ENCODE measurements around the gene MIER2.

MIER2 gene

GRCh38 chr19:378706-379105 lies 34.1 kb upstream of the MIER2 start:
- H3K9me3 ChIP-seq (ENCODE audit: severe bottlenecking): peaks cover 3% of the 10 kb centered on the region
- TF ChIP-seq CTCF (IDR thresholded peaks at IDR 0.05; ENCODE audit: low read depth, low read length): no peak
- no peak for DNase-seq
- H3K27ac ChIP-seq: no peak overlapping the region
- H3K36me3 ChIP-seq: no peaks in the 10 kb centered on the region
- H3K27me3 ChIP-seq (ENCODE audit: insufficient read depth, low read depth, severe bottlenecking): no peaks in the 10 kb centered on the region
- no peak overlapping the region for H3K4me3 ChIP-seq (ENCODE audit: low read depth, low read length)

- TF ChIP-seq CTCF (IDR thresholded peaks at IDR 0.05; ENCODE audit: low read depth, low read length): no peak
- H3K9me3 ChIP-seq (ENCODE audit: severe bottlenecking): peaks cover 3% of the 10 kb centered on the region
- H3K4me3 ChIP-seq (ENCODE audit: low read depth, low read length): no peak overlapping the region
- H3K36me3 ChIP-seq: no peaks in the 10 kb centered on the region
- no peak for DNase-seq
- H3K27me3 ChIP-seq (ENCODE audit: insufficient read depth, low read depth, severe bottlenecking): no peaks in the 10 kb centered on the region
- H3K27ac ChIP-seq: no peak overlapping the region
Observed at GRCh38 chr19:377801-378581, 33.4 kb upstream of the MIER2 start.

- TF ChIP-seq CTCF (IDR thresholded peaks at IDR 0.05; ENCODE audit: low read depth, low read length): no peak
- H3K27me3 ChIP-seq (ENCODE audit: insufficient read depth, low read depth, severe bottlenecking): no peaks in the 10 kb centered on the region
Observed at GRCh38 chr19:376111-376470, 31.5 kb upstream of the MIER2 start.

GRCh38 chr19:375395-376110 lies 31.0 kb upstream of the MIER2 start:
- H3K4me3 ChIP-seq (ENCODE audit: low read depth, low read length): no peak overlapping the region
- no peak for TF ChIP-seq CTCF (IDR thresholded peaks at IDR 0.05; ENCODE audit: low read depth, low read length)
- DNase-seq: no peak
- no peaks in the 10 kb centered on the region for H3K27me3 ChIP-seq (ENCODE audit: insufficient read depth, low read depth, severe bottlenecking)
- H3K36me3 ChIP-seq: no peaks in the 10 kb centered on the region
- no peak overlapping the region for H3K27ac ChIP-seq
- H3K9me3 ChIP-seq (ENCODE audit: severe bottlenecking): no peaks in the 10 kb centered on the region

More at GRCh38 chr19:376111-376470, 31.5 kb upstream of the MIER2 start:
- no peak for DNase-seq
- H3K4me3 ChIP-seq (ENCODE audit: low read depth, low read length): no peak overlapping the region
- no peaks in the 10 kb centered on the region for H3K9me3 ChIP-seq (ENCODE audit: severe bottlenecking)
- H3K36me3 ChIP-seq: no peaks in the 10 kb centered on the region
- no peak overlapping the region for H3K27ac ChIP-seq

- H3K36me3 ChIP-seq: no peaks in the 10 kb centered on the region
- no peak for TF ChIP-seq CTCF (IDR thresholded peaks at IDR 0.05; ENCODE audit: low read depth, low read length)
- H3K27ac ChIP-seq: no peak overlapping the region
- DNase-seq: no peak
- no peak overlapping the region for H3K4me3 ChIP-seq (ENCODE audit: low read depth, low read length)
- no peaks in the 10 kb centered on the region for H3K9me3 ChIP-seq (ENCODE audit: severe bottlenecking)
- H3K27me3 ChIP-seq (ENCODE audit: insufficient read depth, low read depth, severe bottlenecking): no peaks in the 10 kb centered on the region
Observed at GRCh38 chr19:374886-375235, 30.3 kb upstream of the MIER2 start.

Measured in WERI-Rb-1 (cell line).